CD1c-positive myeloid dendritic cell (primary cell): ENCODE data around the gene PNMA6E.
"Not testable (repeated sequence)": the region's sequence is repeated elsewhere in the genome, so short reads cannot be mapped to it uniquely, and the experiment has no call there.

Experiments used
- DNase-seq: peaks from one replicate; pipeline ENCODE4 v3.0.0-alpha.2; 2016; ENCODE audit errors: extremely low spot score

Gene PNMA6E

GRCh38 chrX:153408221-153408721 is 7.1 kb upstream of the PNMA6E start:
- no peak for DNase-seq

GRCh38 chrX:153407736-153408135 is 6.6 kb upstream of the PNMA6E start:
- no peak for DNase-seq

- no peak for DNase-seq
Measured at GRCh38 chrX:153406903-153407302, 5.8 kb upstream of the PNMA6E start.

GRCh38 chrX:153406011-153406410 is 4.9 kb upstream of the PNMA6E start:
- DNase-seq: no peak

GRCh38 chrX:153405426-153405825 is 4.3 kb upstream of the PNMA6E start:
- no peak for DNase-seq

- not testable (repeated sequence) for DNase-seq
Measured at GRCh38 chrX:153404333-153404732, 3.2 kb upstream of the PNMA6E start.

GRCh38 chrX:153400146-153401132 is 711 bp downstream of the PNMA6E start:
- DNase-seq: peak; percentile 62

- no peak for DNase-seq
Measured at GRCh38 chrX:153398275-153398960, 2.7 kb downstream of the PNMA6E start.

GRCh38 chrX:153397256-153397960 is 3.7 kb downstream of the PNMA6E start:
- DNase-seq: no peak

- no peak for DNase-seq
Measured at GRCh38 chrX:153396320-153397195, 4.6 kb downstream of the PNMA6E start.

GRCh38 chrX:153395613-153396319 is 5.4 kb downstream of the PNMA6E start:
- no peak for DNase-seq

- DNase-seq: no peak
Measured at GRCh38 chrX:153394612-153395011, 6.5 kb downstream of the PNMA6E start.

- no peak for DNase-seq
Measured at GRCh38 chrX:153392642-153393321, 8.4 kb downstream of the PNMA6E start.

- DNase-seq: not testable (repeated sequence)
Measured at GRCh38 chrX:153389460-153389768, 11.7 kb downstream of the PNMA6E start.

- no peak for DNase-seq
Measured at GRCh38 chrX:153388722-153389459, 12.3 kb downstream of the PNMA6E start.

GRCh38 chrX:153387987-153388721 is 13.0 kb downstream of the PNMA6E start:
- no peak for DNase-seq

GRCh38 chrX:153387345-153387744 is 13.8 kb downstream of the PNMA6E start:
- DNase-seq: no peak

- no peak for DNase-seq
Measured at GRCh38 chrX:153386097-153386496, 15.1 kb downstream of the PNMA6E start.

- not testable (repeated sequence) for DNase-seq
Measured at GRCh38 chrX:153384973-153385372, 16.2 kb downstream of the PNMA6E start.
